AML-193 (cell line): ENCODE results near the gene PLA2G4D.

Experiments used
- DNase-seq, 2 experiments: peaks; one replicate each; lab custom pipeline; 2025; lab: John Stamatoyannopoulos, UW

Gene PLA2G4D

DNA sequence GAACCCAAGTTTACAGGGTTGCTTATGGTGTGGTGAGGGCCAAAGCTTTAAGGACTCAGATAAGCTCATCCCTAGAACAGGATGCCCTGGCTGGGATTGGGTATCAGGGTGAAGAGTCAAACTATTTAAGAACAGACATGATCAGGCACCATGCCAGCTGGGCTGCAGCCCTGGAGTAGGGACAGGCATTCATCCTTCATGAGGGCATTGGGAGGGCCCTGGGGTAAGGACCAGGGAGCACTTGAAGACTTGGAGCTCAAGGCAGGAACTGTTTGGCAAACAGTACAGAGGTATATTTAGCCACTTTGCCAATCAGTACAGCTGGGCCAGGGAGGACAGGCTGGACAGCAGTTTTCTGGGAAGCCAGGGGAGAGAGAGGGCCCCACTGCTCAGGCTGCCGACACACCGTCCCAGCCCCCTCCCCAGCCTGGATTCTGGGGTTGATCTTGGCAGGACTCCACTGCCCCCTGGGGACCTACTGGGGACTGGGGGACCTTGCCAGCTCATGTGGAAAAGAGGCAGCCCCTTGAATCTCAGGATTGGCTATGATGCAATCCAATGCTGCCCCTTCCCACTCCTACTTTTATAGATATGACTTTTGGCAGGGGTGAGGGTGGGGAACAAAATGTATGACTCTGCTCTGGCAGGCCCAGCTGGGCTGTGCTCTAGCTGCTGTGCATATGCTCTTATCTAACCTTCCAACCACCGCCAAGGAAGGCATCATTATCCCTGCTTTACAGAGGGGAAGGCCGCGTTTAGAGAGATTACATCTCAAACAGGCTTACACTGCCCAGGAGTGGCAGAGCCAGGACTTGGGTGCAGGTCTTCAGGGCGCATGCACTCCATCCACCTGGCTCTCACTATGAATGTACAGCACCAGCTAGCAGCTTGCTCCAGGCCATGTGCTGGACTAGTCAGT lies 75.8 kb downstream of the PLA2G4D start:
- no peak for DNase-seq
